ENCODE measurements around the gene S100B.

Gene S100B

GRCh38 chr21:46604975-46605766 lies at the start of gene S100B:
TSS of gene S100B (minus strand) at chr21:46605082. CDS start at chr21:46602415, 2,667 bp downstream.
- TF ChIP-seq CTCF (IDR thresholded peaks at IDR 0.05; ENCODE audit: low read length, missing control alignments), result no peak
- no peak for DNase-seq (ENCODE audit: low read depth)
- H3K4me3 ChIP-seq (replicated peaks; ENCODE audit: low read depth, low read length), result no peak within 1 kb of the TSS

DNA sequence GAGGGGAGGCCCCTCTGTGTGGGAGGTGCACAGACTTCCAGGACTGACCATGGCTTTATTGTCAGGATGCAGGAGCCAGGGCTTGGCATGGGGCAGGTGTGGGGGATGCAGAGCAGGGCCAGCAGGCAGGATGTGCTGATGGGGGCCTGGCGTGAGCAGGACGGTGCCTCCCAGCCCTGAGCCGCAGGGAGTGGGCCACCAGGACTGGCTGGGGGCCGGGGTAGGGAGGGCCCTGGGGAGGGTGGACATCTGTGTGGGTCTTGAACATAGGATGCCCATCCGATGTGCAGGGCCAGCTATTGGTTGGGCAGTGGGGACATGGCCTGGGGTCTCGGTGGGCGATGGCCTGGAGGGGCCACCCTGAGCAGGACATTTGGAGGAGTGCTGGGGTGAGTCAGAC lies 46.2 kb upstream of the S100B start:
- no peak for TF ChIP-seq CTCF (IDR thresholded peaks at IDR 0.05; ENCODE audit: low read length, missing control alignments)
- no peak overlapping the region for H3K4me3 ChIP-seq (replicated peaks; ENCODE audit: low read depth, low read length)
- no peak for DNase-seq (ENCODE audit: low read depth)

GRCh38 chr21:46650476-46651098 lies 45.7 kb upstream of the S100B start:
- TF ChIP-seq CTCF (IDR thresholded peaks at IDR 0.05; ENCODE audit: low read length, missing control alignments), result no peak
- H3K4me3 ChIP-seq (replicated peaks; ENCODE audit: low read depth, low read length), result no peak overlapping the region
- no peak for DNase-seq (ENCODE audit: low read depth)

GRCh38 chr21:46649356-46649755 lies 44.5 kb upstream of the S100B start:
- no peak overlapping the region for H3K4me3 ChIP-seq (replicated peaks; ENCODE audit: low read depth, low read length)
- DNase-seq (ENCODE audit: low read depth), result no peak
- TF ChIP-seq CTCF (IDR thresholded peaks at IDR 0.05; ENCODE audit: low read length, missing control alignments), result no peak

- no peak for DNase-seq (ENCODE audit: low read depth)
- no peak overlapping the region for H3K4me3 ChIP-seq (replicated peaks; ENCODE audit: low read depth, low read length)
- TF ChIP-seq CTCF (IDR thresholded peaks at IDR 0.05; ENCODE audit: low read length, missing control alignments), result no peak
Observed at GRCh38 chr21:46648539-46648938, 43.7 kb upstream of the S100B start.

DNA sequence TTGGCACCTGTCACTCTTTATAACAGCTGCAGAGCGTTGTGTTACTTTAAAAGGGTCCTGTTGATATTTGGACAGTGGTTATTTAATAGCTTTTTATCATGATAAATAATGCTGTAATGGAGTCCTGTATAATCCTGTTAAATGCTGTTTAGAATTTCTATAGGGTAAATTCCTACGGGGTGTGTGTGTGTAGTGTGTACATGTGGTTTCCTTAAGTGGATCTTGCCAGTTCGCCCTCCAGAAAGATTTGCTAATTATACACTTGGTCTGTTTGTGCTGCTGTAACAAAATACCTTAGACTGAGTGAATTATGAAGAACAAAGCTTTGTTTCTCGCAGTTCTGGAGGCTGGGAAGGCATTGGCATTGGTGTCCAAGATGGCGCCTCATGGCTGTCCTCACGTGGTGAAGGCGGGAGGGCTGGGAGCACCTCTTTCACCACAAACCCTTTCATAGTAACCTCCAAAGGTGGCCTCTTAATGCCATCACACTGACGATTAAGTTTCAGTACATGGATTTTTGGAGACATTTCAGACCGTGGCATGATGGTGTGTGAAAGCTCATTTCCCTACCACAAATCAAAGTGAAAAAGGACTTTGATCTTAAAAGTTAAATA lies 41.8 kb upstream of the S100B start:
- DNase-seq (ENCODE audit: low read depth), result no peak
- no peak for TF ChIP-seq CTCF (IDR thresholded peaks at IDR 0.05; ENCODE audit: low read length, missing control alignments)
- H3K4me3 ChIP-seq (replicated peaks; ENCODE audit: low read depth, low read length), result no peak overlapping the region

Data from fibroblast of pulmonary artery (primary cell).